NCI-H460 (cell line): ENCODE results near the gene TULP1. TPM values are rescaled to one million over a fixed set of nuclear protein-coding genes. Genes with fewer than 3 reads are reported as not detected.
"Not testable (repeated sequence)": the region's sequence is repeated elsewhere in the genome, so short reads cannot be mapped to it uniquely, and the experiment has no call there.

Experiments
- DNase-seq: peaks from one replicate; pipeline ENCODE4 v3.0.0-alpha.2; 2016; ENCODE audit warnings: low read depth; ENCODE audit errors: extremely low read depth
- total RNA-seq: library from RNA; depleted of rRNA; stranded (reverse); fragments of >200 nt; shearing (Covaris generic); gene quantifications from 2 replicates; pipeline ENCODE4 v1.2.3, GENCODE V29; 2014

TULP1 gene
- total RNA-seq, 1 experiment from 2014 or later: not detected

DNA sequence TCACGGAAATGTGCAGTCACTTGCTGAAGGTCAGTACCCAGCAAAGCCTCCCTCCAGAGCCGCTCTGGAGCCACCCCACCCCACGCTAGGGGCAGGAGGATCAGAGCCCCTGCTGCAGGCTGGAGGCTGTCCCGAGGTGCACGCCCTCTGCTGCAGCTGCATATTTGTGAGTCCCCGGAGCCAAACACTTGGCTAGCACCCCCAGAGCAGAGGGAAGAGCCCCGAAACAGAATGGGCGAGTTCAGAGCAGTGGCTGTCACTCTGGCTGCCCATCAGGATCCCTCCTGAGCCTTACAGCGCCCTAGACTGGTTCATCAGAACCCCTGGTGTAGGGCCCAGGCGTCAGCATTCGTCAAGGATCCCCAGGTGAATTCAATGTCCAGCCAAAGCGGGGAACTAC, 9.5 kb upstream of the TULP1 start:
- no peak for DNase-seq

GRCh38 chr6:35521235-35521634, 8.5 kb upstream of the TULP1 start:
- DNase-seq: no peak

DNA sequence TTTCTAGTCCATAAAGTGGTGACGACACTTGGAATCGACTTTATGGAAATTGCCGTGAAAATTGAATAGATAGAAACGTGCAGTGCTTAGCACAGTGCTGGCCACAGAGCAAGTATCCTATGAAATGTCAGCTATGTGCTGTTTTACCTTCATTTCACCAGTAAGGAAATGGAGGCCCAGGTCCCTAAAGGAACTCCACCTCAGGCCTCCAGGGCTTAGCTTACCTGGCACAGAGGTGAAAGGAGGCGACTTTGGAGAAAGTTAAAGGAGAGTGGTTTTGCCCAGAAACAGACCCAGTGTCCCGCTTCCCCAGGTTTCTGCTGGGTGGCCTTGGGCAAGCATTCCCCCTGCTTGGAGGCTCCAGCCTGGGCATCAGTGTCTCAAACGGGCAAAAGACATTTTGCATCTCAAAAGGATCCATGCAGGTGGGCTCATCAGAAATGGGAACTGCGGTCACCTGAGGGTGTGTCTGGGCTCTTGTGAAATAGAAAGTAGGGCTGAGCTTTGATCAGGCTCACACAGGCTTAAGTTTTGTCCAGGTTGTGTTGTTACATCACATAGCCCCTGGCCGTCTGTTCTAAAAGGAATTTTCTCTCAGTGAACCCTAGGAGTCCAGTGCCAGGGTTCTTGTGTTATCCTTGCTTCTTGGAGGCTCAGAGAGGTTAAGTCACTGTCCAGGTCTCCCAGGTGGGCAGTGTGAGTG, 6.8 kb upstream of the TULP1 start:
- DNase-seq: no peak

- DNase-seq: no peak
Observed at GRCh38 chr6:35518566-35519312, 6.0 kb upstream of the TULP1 start.

DNA sequence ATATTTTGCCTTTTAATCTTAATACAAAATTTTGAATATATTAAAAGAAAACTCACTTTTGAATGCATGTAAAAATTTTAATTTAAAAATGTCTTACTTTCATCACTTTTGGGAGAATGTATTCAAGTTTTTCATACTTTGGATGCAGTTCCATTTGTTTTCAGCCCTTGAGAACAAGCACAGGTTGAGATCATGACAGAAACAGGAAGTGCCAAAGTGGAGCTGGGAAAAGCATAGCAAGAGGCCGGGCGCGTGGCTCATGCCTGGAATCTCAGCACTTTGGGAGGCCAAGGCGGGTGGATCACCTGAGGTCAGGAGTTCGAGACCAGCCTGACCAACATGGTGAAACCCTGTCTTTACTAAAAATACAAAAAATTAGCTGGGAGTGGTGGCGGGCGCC, 5.3 kb upstream of the TULP1 start:
- DNase-seq: not testable (repeated sequence)

DNA sequence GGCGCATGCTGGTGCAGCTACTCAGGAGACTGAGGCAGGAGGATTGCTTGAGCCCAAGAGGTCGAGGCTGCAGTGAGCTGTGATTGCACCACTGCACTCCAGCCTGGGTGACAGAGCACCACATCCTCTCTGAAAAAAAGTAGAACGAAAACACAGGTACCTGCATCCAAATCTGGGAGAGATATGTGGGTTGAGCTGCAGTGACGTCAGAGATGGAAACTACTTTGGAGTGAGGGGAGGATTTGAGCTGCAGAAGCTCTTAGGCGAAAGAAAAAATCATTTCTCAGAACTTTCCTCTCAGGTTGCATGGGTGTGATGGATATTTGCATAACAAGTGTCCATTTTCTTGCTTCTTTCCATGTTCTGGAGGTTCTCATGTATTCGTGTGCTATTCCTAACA, 4.0 kb upstream of the TULP1 start:
- no peak for DNase-seq

DNA sequence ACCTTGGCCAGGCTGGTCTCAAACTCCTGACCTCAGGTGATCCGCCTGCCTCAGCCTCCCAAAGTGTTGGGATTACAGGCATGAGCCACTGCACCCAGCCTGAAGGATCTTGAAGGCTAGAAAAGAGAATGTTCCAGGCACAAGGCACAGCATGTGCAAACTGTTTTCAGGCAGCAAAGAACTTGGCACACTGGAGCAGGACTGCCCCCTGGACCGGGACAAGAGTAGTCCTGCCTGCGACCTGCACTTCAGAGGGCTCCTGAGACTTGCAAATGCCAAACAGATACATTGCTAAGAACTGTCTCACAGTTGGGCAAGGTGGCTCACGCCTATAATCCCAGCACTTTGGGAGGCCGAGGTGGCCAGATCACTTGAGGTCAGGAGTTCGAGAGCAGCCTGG, 3.2 kb upstream of the TULP1 start:
- not testable (repeated sequence) for DNase-seq

- DNase-seq: no peak
Observed at GRCh38 chr6:35514587-35514986, 1.9 kb upstream of the TULP1 start.

- no peak for DNase-seq
Observed at GRCh38 chr6:35512006-35512405, 690 bp downstream of the TULP1 start.

DNA sequence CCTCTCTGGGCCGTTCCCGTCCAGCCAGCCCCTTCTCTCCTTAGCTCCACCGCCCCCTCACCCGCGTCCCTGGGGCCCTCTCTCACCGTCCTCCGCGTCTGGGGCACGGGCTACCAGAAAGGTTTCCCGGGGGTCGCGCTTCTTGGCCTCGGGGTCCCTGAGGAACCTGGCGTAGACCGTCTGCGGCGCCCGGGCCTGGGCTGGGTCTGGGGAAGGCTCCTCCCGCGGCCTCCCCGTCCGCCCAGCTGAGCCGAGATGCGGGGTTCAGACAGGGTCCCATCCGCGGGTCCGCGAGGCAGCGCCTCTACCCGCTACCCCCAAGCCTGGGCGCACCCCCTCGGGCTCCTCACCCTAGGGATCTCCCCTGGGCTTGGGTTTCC, 1.1 kb downstream of the TULP1 start:
- no peak for DNase-seq

DNA sequence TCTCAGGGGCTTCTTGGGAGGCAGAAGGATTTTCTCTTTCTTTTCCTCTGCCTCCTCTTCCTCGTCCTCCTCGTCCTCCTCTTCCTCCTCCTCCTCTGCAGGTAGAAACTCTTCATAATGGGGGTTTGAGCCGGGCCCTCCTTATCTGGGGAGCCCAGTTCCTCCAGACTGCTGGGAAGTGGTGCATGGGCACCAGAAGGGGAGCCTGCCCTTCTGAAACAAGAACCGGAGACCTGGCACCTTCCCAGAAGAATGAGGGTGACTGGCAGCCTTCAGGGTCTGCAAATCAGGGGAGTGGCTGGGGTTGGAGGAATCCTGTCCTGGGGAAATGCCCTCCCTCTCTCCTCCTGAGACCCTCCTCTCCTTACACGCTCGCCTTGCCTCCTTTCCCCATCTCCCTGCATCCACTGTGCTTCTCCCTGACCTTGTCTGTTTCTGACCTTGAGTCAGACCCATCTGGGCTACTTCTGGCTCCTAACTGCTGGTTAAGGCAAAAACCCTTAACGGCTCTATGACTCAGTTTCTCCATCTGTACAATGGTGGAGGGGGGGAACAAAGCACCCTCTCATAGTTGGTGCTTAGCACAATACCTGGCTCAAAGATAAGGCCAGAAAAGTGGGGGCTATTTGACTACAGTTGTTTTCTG, 1.7 kb downstream of the TULP1 start:
- DNase-seq: no peak

DNA sequence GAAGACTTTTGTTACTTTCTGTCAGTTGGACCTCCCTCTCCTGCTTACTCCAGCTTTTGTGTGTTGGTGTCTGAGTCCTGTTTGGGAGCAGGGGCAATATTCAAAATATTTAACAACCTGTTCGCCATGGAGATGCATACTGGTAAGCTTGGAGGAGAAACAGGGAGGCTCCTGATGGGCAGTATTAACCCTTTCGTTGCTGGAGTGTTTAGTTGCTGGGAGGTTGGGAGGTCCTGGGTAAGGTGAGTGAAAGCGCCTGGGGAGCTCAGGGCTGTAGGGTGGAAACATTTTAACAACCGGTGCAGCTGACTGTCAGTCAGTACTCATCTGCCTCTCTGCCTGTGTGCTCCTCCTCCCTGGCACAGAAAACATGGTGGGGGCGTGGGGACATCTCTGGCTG, 4.2 kb downstream of the TULP1 start:
- no peak for DNase-seq

- no peak for DNase-seq
Observed at GRCh38 chr6:35508027-35508426, 4.7 kb downstream of the TULP1 start.

GRCh38 chr6:35507221-35507620, 5.5 kb downstream of the TULP1 start:
- DNase-seq: no peak

DNA sequence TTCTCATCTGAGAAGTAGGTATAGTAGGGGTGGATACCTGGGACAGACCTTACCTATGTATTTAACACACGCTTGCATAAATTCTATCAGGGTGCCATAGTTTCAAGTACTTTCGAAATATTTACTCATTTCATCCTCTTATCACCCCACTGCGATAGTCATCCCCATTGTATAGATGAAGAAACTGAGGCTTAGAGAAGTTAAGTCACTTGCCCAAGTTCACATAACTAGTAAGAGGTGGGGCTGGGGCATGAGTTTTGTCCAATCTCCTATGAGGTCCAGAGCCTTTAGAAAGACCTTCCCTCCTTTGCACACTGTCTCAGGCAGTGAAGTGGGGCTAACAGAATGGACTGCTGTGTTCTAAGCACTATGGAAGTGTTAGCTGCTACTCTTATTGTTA, 6.2 kb downstream of the TULP1 start:
- DNase-seq: no peak

GRCh38 chr6:35505999-35506412, 6.7 kb downstream of the TULP1 start:
- DNase-seq: no peak

DNA sequence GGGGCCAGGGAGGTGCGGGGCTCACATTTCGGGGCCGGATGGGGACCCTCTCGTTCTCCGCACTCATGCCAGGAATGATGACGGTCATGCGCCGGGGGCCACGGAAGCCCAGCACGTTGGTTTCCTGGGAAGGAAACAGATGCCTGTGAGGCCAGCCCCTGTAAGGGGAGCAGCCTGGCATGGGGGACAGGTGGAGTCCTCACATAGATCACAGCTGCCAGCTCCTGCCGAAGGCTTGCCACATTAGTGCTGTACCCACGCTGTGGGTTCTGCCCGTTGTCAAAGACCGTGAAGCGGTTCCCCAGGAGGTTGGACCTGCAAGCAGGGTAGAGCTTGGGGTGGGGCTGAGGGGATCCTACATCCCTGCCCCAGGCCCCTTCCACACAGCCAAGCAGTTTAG, 9.2 kb downstream of the TULP1 start:
- no peak for DNase-seq

GRCh38 chr6:35501784-35502183, 10.9 kb downstream of the TULP1 start:
- DNase-seq: no peak

DNA sequence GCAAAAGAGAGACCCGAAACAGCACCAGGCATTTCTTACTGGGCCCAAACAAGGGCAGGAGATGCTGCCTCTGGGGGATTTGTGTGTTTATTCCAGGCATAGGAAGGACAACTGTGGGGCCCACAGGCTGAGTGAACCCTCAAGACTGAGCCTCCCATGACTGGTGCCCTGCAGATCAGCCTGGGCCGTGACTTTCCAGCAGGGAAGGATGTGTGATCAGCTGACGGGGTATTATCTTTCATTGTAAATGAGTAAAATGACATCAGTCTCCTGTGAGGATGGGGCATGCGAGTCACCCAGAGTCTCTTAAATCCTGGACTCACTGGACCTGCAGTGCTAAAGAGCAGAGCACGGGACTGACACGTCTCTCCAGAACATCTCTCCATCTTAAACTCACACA, 11.9 kb downstream of the TULP1 start:
- DNase-seq: no peak

- no peak for DNase-seq
Observed at GRCh38 chr6:35499372-35499771, 13.3 kb downstream of the TULP1 start.

- no peak for DNase-seq
Observed at GRCh38 chr6:35498422-35499067, 14.2 kb downstream of the TULP1 start.
